ENCODE results near the gene ITGB5.

- TF ChIP-seq EZH2 (IDR thresholded peaks at IDR 0.05; ENCODE audit: low read length, missing control alignments) (no peak), CTCF (conservative IDR thresholded peaks at IDR 0.05 in 1 of 2, IDR thresholded peaks at IDR 0.05 in 1 of 2; ENCODE audit: low read depth in 1 of 2, low read length in 2 of 2) (no peak)
These were observed 123.4 kb downstream of the ITGB5 start for GRCh38 chr3:124763644-124764358.

Data from fibroblast of lung (primary cell).